Heart left ventricle (tissue), 13 donors: Measurements from ENCODE around the gene LRRK2.

Source experiments
- CTCF ChIP-seq, 12 donors: fragments of 200-600 bp; sonication (generic) in 4 of 12; IDR thresholded peaks; one replicate each; pipeline versions ENCODE4 v1.5.0 to v1.8.0; 2018 to 2022; ENCODE audit warnings: antibody characterized with exemption in 12 of 12, mild to moderate bottlenecking in 5 of 12
- POLR2A ChIP-seq, 2 donors: fragments of 450-650 bp; IDR thresholded peaks; one replicate each; pipeline ENCODE4 v1.6.1; 2017; ENCODE audit warnings: antibody characterized with exemption in 2 of 2, mild to moderate bottlenecking in 2 of 2, moderate library complexity in 2 of 2
- donor health status: ischemic (EF 13 %, LVEDD 7.1; RV severe dilation, severe dysfunction).
- donor health status: DM: no; HTN: yes; CAD: no.
- donor health status: DM: no; HTN: no; CAD: no.
- donor health status: ischemic (EF 25% LVEDD 6.9; RV normal size, moderate dysfunction).
- donor health status: ischemic (EF 25% LVEDD 5.7; RV mildly dilated, moderate dysfunction).
- donor health status: ischemic (EF 35%, LVEDD 5.7; RV mildly dilated, moderate dysfunction).
- donor health status: nonischemic (EF 11% LVEDD 7.7; RV severe dilation, severe dysfunction).
- donor health status: DM: yes; HTN: yes; CAD: no.
- donor health status: PGD.
- donor health status: ischemic (EF 29% LVEDD 5.4; RV normal size, mild dysfunction).
- donor health status: nonischemic (EF 23%, LVEDD 6.1; RV moderate dilation, normal function).

- TF ChIP-seq POLR2A (IDR thresholded peaks at IDR 0.05), result no peak
- TF ChIP-seq CTCF (IDR thresholded peaks at IDR 0.05), result no peak
Measured at GRCh38 chr12:40314927-40315326, 90.1 kb downstream of the LRRK2 start.
